H1 (cell line): Measurements from ENCODE around the gene PNMA8C. TPM values are rescaled to one million over a fixed set of nuclear protein-coding genes. Genes with fewer than 3 reads are reported as not detected.

ENCODE experiments used
- CTCF ChIA-PET: fragments of 300-600 bp; sonication (Branson Sonifier 250); formaldehyde crosslinking; loops from one replicate; lab custom pipeline; 2021; ENCODE audit not compliant: partially characterized antibody; lab: Charles Lee
- POLR2A ChIA-PET: fragments of 300-600 bp; sonication (Branson Sonifier 250); formaldehyde crosslinking; loops from one replicate; lab custom pipeline; 2021; ENCODE audit warnings: inconsistent platforms; ENCODE audit not compliant: partially characterized antibody; lab: Charles Lee
- DNase-seq, 2 experiments: peaks; one replicate each; pipeline versions ENCODE4 v3.0.0 to v3.0.0-alpha.2; 2010 to 2022; ENCODE audit warnings: low spot score in 2 of 2, low read depth in 1 of 2, mixed read lengths in 1 of 2
- FAIRE-seq: peaks from 2 replicates; lab custom pipeline; 2011; peaks lifted over from hg19 to GRCh38; lab: Jason Lieb, UNC
- H2AFZ ChIP-seq: 2 replicates; pipeline ENCODE4 v1.8.1; 2012; ENCODE audit warnings: low read length, inconsistent platforms
- H2AK5ac ChIP-seq: 2 replicates; pipeline ENCODE4 v1.6.1; 2013; ENCODE audit warnings: low read depth, low read length
- H2BK120ac ChIP-seq: replicated peaks from 2 replicates; pipeline ENCODE3; 2013; ENCODE audit warnings: low read depth, low read length, inconsistent platforms
- H2BK12ac ChIP-seq: 2 replicates; pipeline ENCODE4 v1.6.1; 2013; ENCODE audit warnings: low read depth, low read length
- H2BK15ac ChIP-seq: 2 replicates; pipeline ENCODE4 v1.6.1; 2013; ENCODE audit warnings: low read length
- H2BK20ac ChIP-seq: 2 replicates; pipeline ENCODE4 v1.6.1; 2013; ENCODE audit warnings: low read length
- H2BK5ac ChIP-seq: 2 replicates; pipeline ENCODE4 v1.6.1; 2013; ENCODE audit warnings: low read depth, low read length
- H3K14ac ChIP-seq: 2 replicates; pipeline ENCODE4 v1.6.1; 2013; ENCODE audit warnings: inconsistent platforms; ENCODE audit not compliant: insufficient read length
- H3K18ac ChIP-seq: 2 replicates; pipeline ENCODE4 v1.6.1; 2013; ENCODE audit warnings: low read length; ENCODE audit errors: extremely low read depth
- H3K23ac ChIP-seq: 2 replicates; pipeline ENCODE4 v1.6.1; 2013; ENCODE audit warnings: inconsistent platforms; ENCODE audit not compliant: insufficient read length
- H3K23me2 ChIP-seq: 2 replicates; pipeline ENCODE4 v1.6.1; 2013; ENCODE audit warnings: low read depth, low read length
- H3K27ac ChIP-seq: 2 replicates; pipeline ENCODE4 v1.6.1; 2011; ENCODE audit warnings: low read depth, low read length, inconsistent platforms
- H3K27me3 ChIP-seq, 4 experiments: replicated peaks in 1 of 4; 1 replicate in 1 of 4; 2 replicates in 3 of 4; pipeline versions ENCODE4 v1.6.1 to v1.8.1; 2011 to 2013; ENCODE audit warnings: low read length in 3 of 4, mild to moderate bottlenecking in 3 of 4, inconsistent platforms in 2 of 4, mixed read lengths in 2 of 4, moderate library complexity in 1 of 4; ENCODE audit not compliant: control insufficient read depth in 3 of 4, insufficient read depth in 3 of 4; ENCODE audit errors: extremely low read depth in 1 of 4
- H3K36me3 ChIP-seq, 4 experiments: 2 replicates each; pipeline versions ENCODE4 v1.6.1 to v1.8.1; 2011 to 2013; ENCODE audit warnings: mild to moderate bottlenecking in 4 of 4, low read length in 3 of 4, moderate library complexity in 2 of 4, control low read depth in 1 of 4, inconsistent platforms in 1 of 4; ENCODE audit not compliant: insufficient read depth in 4 of 4, control insufficient read depth in 2 of 4
- H3K4ac ChIP-seq: replicated peaks from 2 replicates; pipeline ENCODE3; 2013; ENCODE audit warnings: low read length, low read depth, mixed read lengths, inconsistent platforms; ENCODE audit not compliant: insufficient read length
- H3K4me1 ChIP-seq, 4 experiments: replicated peaks in 1 of 4; 1 replicate in 1 of 4; 2 replicates in 3 of 4; pipeline versions ENCODE4 v1.6.1 to v1.8.1; 2011 to 2013; ENCODE audit warnings: low read length in 3 of 4, inconsistent platforms in 2 of 4, mixed read lengths in 1 of 4; ENCODE audit not compliant: insufficient read depth in 4 of 4, control insufficient read depth in 3 of 4
- H3K4me2 ChIP-seq, 2 experiments: 2 replicates each; pipeline versions ENCODE4 v1.6.1 to v1.8.1; 2011 to 2013; ENCODE audit warnings: low read depth in 2 of 2, low read length in 2 of 2, control low read depth in 1 of 2, inconsistent platforms in 1 of 2, mild to moderate bottlenecking in 1 of 2; ENCODE audit not compliant: insufficient read depth in 1 of 2
- H3K4me3 ChIP-seq, 4 experiments: fragments of 200-600, 300-600 bp in 1 of 4; sonication (generic), shearing (Covaris generic), sonication (Bioruptor Twin) in 1 of 4; 2 replicates each; pipeline versions ENCODE4 v1.5.1 to v1.8.1; 2011 to 2016; ENCODE audit warnings: low read length in 4 of 4, low read depth in 3 of 4, control low read depth in 2 of 4, inconsistent platforms in 2 of 4, mild to moderate bottlenecking in 2 of 4, mixed read lengths in 1 of 4, moderate library complexity in 1 of 4; ENCODE audit not compliant: insufficient read depth in 2 of 4; ENCODE audit errors: extremely low read depth in 1 of 4
- H3K56ac ChIP-seq: replicated peaks from 2 replicates; pipeline ENCODE3; 2013; ENCODE audit warnings: low read depth, mild to moderate bottlenecking, mixed read lengths, low read length, inconsistent platforms; ENCODE audit not compliant: insufficient read length
- H3K79me1 ChIP-seq: 2 replicates; pipeline ENCODE4 v1.6.1; 2013; ENCODE audit warnings: low read depth, low read length, control low read depth
- H3K79me2 ChIP-seq, 2 experiments: 2 replicates each; pipeline versions ENCODE4 v1.6.1 to v1.8.1; 2012 to 2013; ENCODE audit warnings: low read length in 2 of 2, mild to moderate bottlenecking in 2 of 2, inconsistent platforms in 1 of 2; ENCODE audit not compliant: insufficient read depth in 2 of 2, control insufficient read depth in 1 of 2
- H3K9ac ChIP-seq, 4 experiments: replicated peaks in 1 of 4; 1 replicate in 1 of 4; 2 replicates in 3 of 4; pipeline versions ENCODE4 v1.6.1 to v1.8.1; 2011 to 2013; ENCODE audit warnings: low read depth in 3 of 4, low read length in 3 of 4, control low read depth in 2 of 4, mild to moderate bottlenecking in 2 of 4, moderate library complexity in 2 of 4, inconsistent platforms in 1 of 4; ENCODE audit errors: extremely low read depth in 1 of 4
- H3K9me3 ChIP-seq, 2 experiments: 2 replicates each; pipeline versions ENCODE4 v1.6.1 to v1.8.1; 2012 to 2013; ENCODE audit warnings: mild to moderate bottlenecking in 2 of 2, moderate library complexity in 2 of 2, control low read depth in 1 of 2, inconsistent platforms in 1 of 2, low read depth in 1 of 2, low read length in 1 of 2, mixed read lengths in 1 of 2; ENCODE audit not compliant: insufficient read depth in 2 of 2
- H4K20me1 ChIP-seq, 2 experiments: replicated peaks in 1 of 2; 2 replicates each; pipeline versions ENCODE3 to v1.8.1; 2011 to 2013; ENCODE audit warnings: inconsistent platforms in 2 of 2, low read length in 2 of 2, mild to moderate bottlenecking in 1 of 2; ENCODE audit not compliant: insufficient read depth in 2 of 2, control insufficient read depth in 1 of 2
- H4K5ac ChIP-seq: 2 replicates; pipeline ENCODE4 v1.6.1; 2013; ENCODE audit warnings: low read length, low read depth, mixed read lengths, inconsistent platforms; ENCODE audit not compliant: insufficient read length
- H4K8ac ChIP-seq: 2 replicates; pipeline ENCODE4 v1.8.0; 2013; ENCODE audit warnings: mild to moderate bottlenecking, moderate library complexity, low read length, inconsistent platforms; ENCODE audit not compliant: insufficient read depth; ENCODE audit errors: extremely low read depth
- H4K91ac ChIP-seq: replicated peaks from 2 replicates; pipeline ENCODE3; 2013; ENCODE audit warnings: low read length, mixed read lengths, inconsistent platforms; ENCODE audit not compliant: insufficient read length
- BCL11A ChIP-seq, 2 experiments: IDR thresholded peaks; one replicate each; pipeline ENCODE4 v1.6.1; 2011; ENCODE audit warnings: low read depth in 2 of 2, low read length in 2 of 2, mild to moderate bottlenecking in 2 of 2
- BRCA1 ChIP-seq: IDR thresholded peaks from 2 replicates; pipeline ENCODE4 v1.6.1; 2012; ENCODE audit warnings: low read depth, low read length, improper control_type of control experiment
- CBX8 ChIP-seq: fragments of 300-800, 300-1000 bp; sonication (generic); IDR thresholded peaks from 2 replicates; pipeline ENCODE4 v1.7.1; 2016; ENCODE audit warnings: low read depth, low read length, borderline replicate concordance
- CEBPB ChIP-seq: IDR thresholded peaks from 2 replicates; pipeline ENCODE4 v1.6.1; 2012; ENCODE audit warnings: low read depth, low read length
- E2F6 ChIP-seq: IDR thresholded peaks from 2 replicates; pipeline ENCODE4 v1.6.1; 2012; ENCODE audit warnings: inconsistent platforms
- FOSL1 ChIP-seq: IDR thresholded peaks from 2 replicates; pipeline ENCODE4 v1.6.1; 2011; ENCODE audit warnings: mild to moderate bottlenecking, low read depth, low read length, moderate library complexity; ENCODE audit not compliant: insufficient read depth
- GABPA ChIP-seq: IDR thresholded peaks from 2 replicates; pipeline ENCODE4 v1.6.1; 2011; ENCODE audit warnings: mild to moderate bottlenecking, low read length, moderate library complexity, borderline replicate concordance; ENCODE audit not compliant: insufficient read depth
- KDM1A ChIP-seq: fragments of 200-600, 300-600 bp; sonication (generic); IDR thresholded peaks from 2 replicates; pipeline ENCODE4 v1.7.1; 2016; ENCODE audit warnings: mild to moderate bottlenecking, low read length, borderline replicate concordance
- PHF8 ChIP-seq: fragments of 200-600 bp; sonication (generic); conservative IDR thresholded peaks from 2 replicates; pipeline ENCODE4 v1.7.1; 2012; ENCODE audit warnings: low read depth, mild to moderate bottlenecking, inconsistent platforms, low read length, moderate library complexity
- POU5F1 ChIP-seq: IDR thresholded peaks from 2 replicates; pipeline ENCODE4 v1.6.1; 2011; ENCODE audit warnings: low read depth, mild to moderate bottlenecking, low read length, moderate library complexity
- SUZ12 ChIP-seq: fragments of 200-600 bp; sonication (generic); IDR thresholded peaks from 2 replicates; pipeline ENCODE4 v1.6.1; 2012; ENCODE audit warnings: mild to moderate bottlenecking, inconsistent platforms, low read length, moderate library complexity, mixed read lengths
- WGBS, 2 experiments: shearing (Covaris generic) in 1 of 2; methylation state at CpG; one replicate each; pipeline versions ENCODE4 v1.1.6 to v1.1.7; 2013 to 2015; ENCODE audit warnings: low lambda C conversion rate in 2 of 2, mixed read lengths in 2 of 2, inconsistent platforms in 1 of 2, low coverage in 1 of 2, missing lambda C conversion rate in 1 of 2; ENCODE audit not compliant: insufficient replicate concordance in 2 of 2, insufficient coverage in 1 of 2, insufficient read length in 1 of 2; ENCODE audit errors: extremely low coverage in 1 of 2, missing lambda C conversion rate in 1 of 2; 5-methylcytosine and 5-hydroxymethylcytosine counted together
- polyA plus RNA-seq, 7 experiments: library from polyadenylated mRNA; depleted of rRNA in 3 of 7; stranded (reverse) in 5 of 7; unstranded in 2 of 7; fragments of >200 nt in 5 of 7; fragments of 200-250 nt in 2 of 7; gene quantifications; 1 replicate in 5 of 7; 2 replicates in 1 of 7; 4 replicates in 1 of 7; pipeline versions ENCODE4 v1.2.1 to v1.2.3, GENCODE V29; 2011 to 2013; ENCODE audit warnings: missing spikeins in 2 of 7, mixed read lengths in 2 of 7
- total RNA-seq: library from RNA; stranded (reverse); fragmentation: NEBNext Ultra II Directional; extraction: Animal tissue kit (Norgen Biotek cat#: 25700); gene quantifications from 2 replicates; pipeline ENCODE4 v1.2.1, GENCODE V29; 2021

PNMA8C gene
- total and polyA plus RNA-seq, 2 of the 8 experiments (the other 6 are each of a cell fraction or from before 2014, with no cell fraction given): 0.53 to 1.8 TPM

GRCh38 chr19:46460981-46461380 lies 32.2 kb upstream of the PNMA8C start:
- Histone ChIP-seq H4K5ac (no peak overlapping the region), H2BK12ac (no peak overlapping the region), H3K14ac (no peak overlapping the region), H3K23me2 (no peaks in the 10 kb centered on the region)
- CTCF ChIA-PET: interaction anchor here (0.6 to 1.3 kb wide), 4 partner anchors 10 to 232 kb away, joined by 3 to 4 read pairs (median 4); partner anchors contain the start of gene PNMA8A
- no peak for TF ChIP-seq BRCA1
- TF ChIP-seq E2F6: no peak
- TF ChIP-seq FOSL1: no peak
- TF ChIP-seq CEBPB: no peak
- no peak for TF ChIP-seq POU5F1
- TF ChIP-seq SUZ12: no peak
- no peak for TF ChIP-seq PHF8
- TF ChIP-seq CBX8: no peak
- no peak for TF ChIP-seq KDM1A
- no peak for TF ChIP-seq GABPA
- no peak for TF ChIP-seq BCL11A (IDR thresholded peaks at IDR 0.05; ENCODE audit: low read depth in 2 of 2, low read length in 2 of 2)
- TF ChIP-seq, all 59 proteins: peak for 0
- DNase-seq: no peak
- no peak overlapping the region for H2BK5ac ChIP-seq
- no peak overlapping the region for H3K4me3 ChIP-seq
- no peak overlapping the region for H4K91ac ChIP-seq
- no peak overlapping the region for H2AK5ac ChIP-seq
- WGBS, 2 experiments: 100% methylated on average over 1 of the region's 1 CpG; no CpG with 5 or more reads in 1 of the 2 experiments
- H3K9ac ChIP-seq: no peak overlapping the region
- no peak overlapping the region for H3K23ac ChIP-seq
- POLR2A ChIA-PET: no interaction called here
- H3K4me2 ChIP-seq: no peak overlapping the region
- no peaks in the 10 kb centered on the region for H3K79me2 ChIP-seq
- H2BK15ac ChIP-seq: no peak overlapping the region
- no peaks in the 10 kb centered on the region for H3K36me3 ChIP-seq
- no peak overlapping the region for H2BK120ac ChIP-seq
- no peak overlapping the region for H3K18ac ChIP-seq
- H2AFZ ChIP-seq: no peak overlapping the region
- H3K27ac ChIP-seq: no peak overlapping the region
- H3K27me3 ChIP-seq: no peaks in the 10 kb centered on the region
- H4K8ac ChIP-seq: no peak overlapping the region
- no peaks in the 10 kb centered on the region for H3K9me3 ChIP-seq
- no peaks in the 10 kb centered on the region for H4K20me1 ChIP-seq
- FAIRE-seq: no peak
- no peak overlapping the region for H3K4ac ChIP-seq
- no peak overlapping the region for H3K56ac ChIP-seq
- H3K79me1 ChIP-seq: no peaks in the 10 kb centered on the region
- H3K4me1 ChIP-seq: no peaks in the 10 kb centered on the region
- no peak overlapping the region for H2BK20ac ChIP-seq
